Activated CD4-positive, alpha-beta T cell treated with anti-CD3 and anti-CD28 coated beads, Interleukin-2, amount 10 ng/mL, durations not matched to agents 7 days and 5 days (primary cell): ENCODE results near the gene PELO. TPM values are rescaled to one million over a fixed set of nuclear protein-coding genes. Genes with fewer than 3 reads are reported as not detected.

Experiments used
- CTCF ChIA-PET: fragments of 350-600 bp; sonication (Branson Sonifier 250); formaldehyde crosslinking; loops from one replicate; lab custom pipeline; 2021; ENCODE audit warnings: antibody characterized with exemption; lab: Charles Lee
- POLR2A ChIA-PET: fragments of 350-600 bp; sonication (Branson Sonifier 250); formaldehyde crosslinking; loops from one replicate; lab custom pipeline; 2021; ENCODE audit warnings: antibody characterized with exemption; lab: Charles Lee
- DNase-seq: peaks from one replicate; pipeline ENCODE4 v3.0.0-alpha.2; 2020
- H3K27ac Mint-ChIP-seq: one replicate; pipeline ENCODE4 v1.8.0; 2021; ENCODE audit warnings: mild to moderate bottlenecking, moderate library complexity, mixed read lengths
- H3K27me3 Mint-ChIP-seq: one replicate; pipeline ENCODE4 v1.8.0; 2021; ENCODE audit warnings: mixed read lengths
- H3K36me3 Mint-ChIP-seq: one replicate; pipeline ENCODE4 v1.8.0; 2021; ENCODE audit warnings: low read depth, mixed read lengths
- H3K4me1 Mint-ChIP-seq: one replicate; pipeline ENCODE4 v1.8.0; 2021; ENCODE audit warnings: mixed read lengths
- H3K4me3 Mint-ChIP-seq: one replicate; pipeline ENCODE4 v1.8.0; 2021; ENCODE audit warnings: mild to moderate bottlenecking, moderate library complexity, mixed read lengths
- H3K9me3 Mint-ChIP-seq: one replicate; pipeline ENCODE4 v1.8.0; 2021; ENCODE audit warnings: mixed read lengths
- total RNA-seq, 2 experiments: library from RNA; stranded (reverse); gene quantifications; one replicate each; pipeline ENCODE4 v1.2.3, GENCODE V29; 2021

The PELO gene
- total RNA-seq, 2 experiments from 2014 or later = 7.8 to 9.3 TPM

- ChIA-PET POLR2A (no interaction called here), CTCF (interaction anchor here (1.0 to 2.6 kb wide), 6 partner anchors 11 to 48 kb away, joined by 3 to 10 read pairs (median 4); no protein-coding TSS in a partner anchor)
- peaks cover 4% of the 10 kb centered on the region for H3K9me3 Mint-ChIP-seq
- peaks cover 47% of the 10 kb centered on the region for H3K4me1 Mint-ChIP-seq
- peaks cover 4% of the 10 kb centered on the region for H3K36me3 Mint-ChIP-seq
- peak; percentile 40 for DNase-seq
- H3K4me3 Mint-ChIP-seq = peak overlapping the region; percentile 30
- H3K27ac Mint-ChIP-seq = peak overlapping the region; percentile 83
- peaks cover 7% of the 10 kb centered on the region for H3K27me3 Mint-ChIP-seq
Measured at GRCh38 chr5:52776116-52776515, 11.6 kb upstream of the PELO start.

- peaks cover 7% of the 10 kb centered on the region for H3K27me3 Mint-ChIP-seq
- CTCF ChIA-PET = no interaction called here
- DNase-seq = no peak
- H3K9me3 Mint-ChIP-seq = peaks cover 4% of the 10 kb centered on the region
- POLR2A ChIA-PET = no interaction called here
- no peak overlapping the region for H3K4me3 Mint-ChIP-seq
- H3K4me1 Mint-ChIP-seq = peaks cover 37% of the 10 kb centered on the region
- H3K36me3 Mint-ChIP-seq = peaks cover 4% of the 10 kb centered on the region
- no peak overlapping the region for H3K27ac Mint-ChIP-seq
Measured at GRCh38 chr5:52777186-52777585, 10.5 kb upstream of the PELO start.

GRCh38 chr5:52778781-52779180, 8.9 kb upstream of the PELO start:
- Mint-ChIP-seq H3K4me3 (no peak overlapping the region), H3K27ac (no peak overlapping the region), H3K36me3 (peaks cover 4% of the 10 kb centered on the region), H3K4me1 (peaks cover 22% of the 10 kb centered on the region), H3K27me3 (peaks cover 9% of the 10 kb centered on the region), H3K9me3 (peaks cover 4% of the 10 kb centered on the region)
- POLR2A ChIA-PET = no interaction called here
- CTCF ChIA-PET = interaction anchor here (0.9 kb wide), 1 partner anchor 21 kb away, joined by 4 read pairs; no protein-coding TSS in a partner anchor
- no peak for DNase-seq

GRCh38 chr5:52779213-52779612, 8.5 kb upstream of the PELO start:
- Mint-ChIP-seq H3K36me3 (peaks cover 4% of the 10 kb centered on the region), H3K27ac (no peak overlapping the region), H3K4me3 (no peak overlapping the region), H3K4me1 (peaks cover 17% of the 10 kb centered on the region), H3K27me3 (peaks cover 5% of the 10 kb centered on the region), H3K9me3 (peaks cover 4% of the 10 kb centered on the region)
- POLR2A ChIA-PET = no interaction called here
- CTCF ChIA-PET = interaction anchor here (0.9 kb wide), 1 partner anchor 20 kb away, joined by 4 read pairs; no protein-coding TSS in a partner anchor
- DNase-seq = no peak

- ChIA-PET POLR2A (no interaction called here), CTCF (no interaction called here)
- peaks cover 14% of the 10 kb centered on the region for H3K4me1 Mint-ChIP-seq
- no peaks in the 10 kb centered on the region for H3K9me3 Mint-ChIP-seq
- H3K27ac Mint-ChIP-seq = no peak overlapping the region
- no peak for DNase-seq
- H3K4me3 Mint-ChIP-seq = no peak overlapping the region
- peaks cover 16% of the 10 kb centered on the region for H3K27me3 Mint-ChIP-seq
- no peaks in the 10 kb centered on the region for H3K36me3 Mint-ChIP-seq
Measured at GRCh38 chr5:52783226-52783959, 4.3 kb upstream of the PELO start.

GRCh38 chr5:52784737-52785136, 3.0 kb upstream of the PELO start:
- POLR2A ChIA-PET = no interaction called here
- Mint-ChIP-seq H3K27ac (no peak overlapping the region), H3K4me1 (peaks cover 19% of the 10 kb centered on the region), H3K4me3 (no peak overlapping the region), H3K9me3 (no peaks in the 10 kb centered on the region), H3K27me3 (peaks cover 26% of the 10 kb centered on the region), H3K36me3 (no peaks in the 10 kb centered on the region)
- DNase-seq = no peak
- CTCF ChIA-PET = no interaction called here

- H3K4me1 Mint-ChIP-seq = peaks cover 19% of the 10 kb centered on the region
- H3K36me3 Mint-ChIP-seq = peaks cover 3% of the 10 kb centered on the region
- CTCF ChIA-PET = interaction anchor here (1.6 to 2.1 kb wide), 2 partner anchors 13 to 129 kb away, joined by 5 to 8 read pairs; no protein-coding TSS in a partner anchor
- H3K27ac Mint-ChIP-seq = no peak overlapping the region
- H3K9me3 Mint-ChIP-seq = no peaks in the 10 kb centered on the region
- no peak for DNase-seq
- peaks cover 32% of the 10 kb centered on the region for H3K27me3 Mint-ChIP-seq
- H3K4me3 Mint-ChIP-seq = no peak overlapping the region
- POLR2A ChIA-PET = interaction anchor here (0.6 kb wide), 1 partner anchor 84 kb away, joined by 4 read pairs; no protein-coding TSS in a partner anchor
Measured at GRCh38 chr5:52786391-52786790, 1.3 kb upstream of the PELO start.

- Mint-ChIP-seq H3K27me3 (peaks cover 32% of the 10 kb centered on the region), H3K4me1 (peaks cover 19% of the 10 kb centered on the region), H3K4me3 (peak overlapping the region; percentile 81), H3K36me3 (peaks cover 3% of the 10 kb centered on the region), H3K9me3 (no peaks in the 10 kb centered on the region), H3K27ac (peak overlapping the region; percentile 6)
- DNase-seq = peak; percentile 42
- POLR2A ChIA-PET = interaction anchor here (0.6 kb wide), 1 partner anchor 84 kb away, joined by 4 read pairs; no protein-coding TSS in a partner anchor
- CTCF ChIA-PET = interaction anchor here (1.6 to 2.1 kb wide), 2 partner anchors 12 to 128 kb away, joined by 5 to 8 read pairs; no protein-coding TSS in a partner anchor
Measured at GRCh38 chr5:52786949-52787599, 642 bp upstream of the PELO start.

- Mint-ChIP-seq H3K27me3 (peaks cover 30% of the 10 kb centered on the region), H3K9me3 (no peaks in the 10 kb centered on the region), H3K4me1 (peaks cover 19% of the 10 kb centered on the region), H3K27ac (no peak overlapping the region), H3K36me3 (peaks cover 3% of the 10 kb centered on the region), H3K4me3 (peak overlapping the region; percentile 81)
- ChIA-PET POLR2A (no interaction called here), CTCF (interaction anchor here (2.1 kb wide), 1 partner anchor 11 kb away, joined by 8 read pairs; no protein-coding TSS in a partner anchor)
- DNase-seq = no peak
Measured at GRCh38 chr5:52788505-52788821, 747 bp downstream of the PELO start.

GRCh38 chr5:52789378-52789777, 1.7 kb downstream of the PELO start:
- Mint-ChIP-seq H3K27me3 (peaks cover 30% of the 10 kb centered on the region), H3K4me3 (no peak overlapping the region), H3K9me3 (no peaks in the 10 kb centered on the region), H3K36me3 (peaks cover 3% of the 10 kb centered on the region), H3K27ac (no peak overlapping the region), H3K4me1 (peaks cover 19% of the 10 kb centered on the region)
- CTCF ChIA-PET = interaction anchor here (0.9 to 1.5 kb wide), 3 partner anchors 10 to 50 kb away, joined by 3 to 5 read pairs (median 4); no protein-coding TSS in a partner anchor
- POLR2A ChIA-PET = no interaction called here
- DNase-seq = no peak

- POLR2A ChIA-PET = no interaction called here
- peaks cover 19% of the 10 kb centered on the region for H3K4me1 Mint-ChIP-seq
- CTCF ChIA-PET = interaction anchor here (0.9 to 1.5 kb wide), 3 partner anchors 9 to 51 kb away, joined by 3 to 5 read pairs (median 4); no protein-coding TSS in a partner anchor
- peaks cover 3% of the 10 kb centered on the region for H3K36me3 Mint-ChIP-seq
- no peak overlapping the region for H3K27ac Mint-ChIP-seq
- no peak overlapping the region for H3K4me3 Mint-ChIP-seq
- no peaks in the 10 kb centered on the region for H3K9me3 Mint-ChIP-seq
- no peak for DNase-seq
- H3K27me3 Mint-ChIP-seq = peaks cover 30% of the 10 kb centered on the region
Measured at GRCh38 chr5:52789851-52790250, 2.1 kb downstream of the PELO start.

- ChIA-PET POLR2A (no interaction called here), CTCF (no interaction called here)
- H3K27ac Mint-ChIP-seq = no peak overlapping the region
- H3K9me3 Mint-ChIP-seq = no peaks in the 10 kb centered on the region
- no peak for DNase-seq
- no peak overlapping the region for H3K4me3 Mint-ChIP-seq
- H3K36me3 Mint-ChIP-seq = peaks cover 3% of the 10 kb centered on the region
- H3K27me3 Mint-ChIP-seq = peaks cover 27% of the 10 kb centered on the region
- peaks cover 19% of the 10 kb centered on the region for H3K4me1 Mint-ChIP-seq
Measured at GRCh38 chr5:52791366-52791765, 3.6 kb downstream of the PELO start.

- peaks cover 20% of the 10 kb centered on the region for H3K4me1 Mint-ChIP-seq
- H3K4me3 Mint-ChIP-seq = no peak overlapping the region
- no peaks in the 10 kb centered on the region for H3K9me3 Mint-ChIP-seq
- H3K36me3 Mint-ChIP-seq = peaks cover 3% of the 10 kb centered on the region
- ChIA-PET CTCF (no interaction called here), POLR2A (interaction anchor here (0.6 kb wide), 1 partner anchor 40 kb away, joined by 4 read pairs; no protein-coding TSS in a partner anchor)
- peaks cover 10% of the 10 kb centered on the region for H3K27me3 Mint-ChIP-seq
- DNase-seq = no peak
- no peak overlapping the region for H3K27ac Mint-ChIP-seq
Measured at GRCh38 chr5:52794519-52794918, 6.8 kb downstream of the PELO start.
